HG02943 (cell line): ENCODE results near the gene PRMT2.

Experiments
- ATAC-seq: cut with Tn5 transposase; IDR thresholded peaks from one replicate; pipeline ENCODE4 v1.9.1; 2021; ENCODE audit warnings: mild to moderate bottlenecking, low read depth, moderate library complexity; ENCODE audit not compliant: unreplicated experiment

The PRMT2 gene

GRCh38 chr21:46635324-46636180 lies at the start of gene PRMT2:
TSS of gene PRMT2 (plus strand) at chr21:46635674. CDS start at chr21:46636952, 1,278 bp downstream.
- ATAC-seq: peak; percentile 81

GRCh38 chr21:46594276-46594675 lies 41.2 kb upstream of the PRMT2 start:
- no peak for ATAC-seq

- no peak for ATAC-seq
Measured at GRCh38 chr21:46596201-46596600, 39.3 kb upstream of the PRMT2 start.

- no peak for ATAC-seq
Measured at GRCh38 chr21:46597031-46597430, 38.4 kb upstream of the PRMT2 start.

GRCh38 chr21:46597896-46598343 lies 37.6 kb upstream of the PRMT2 start:
- no peak for ATAC-seq

GRCh38 chr21:46598581-46599572 lies 36.6 kb upstream of the PRMT2 start:
- no peak for ATAC-seq

- ATAC-seq: no peak
Measured at GRCh38 chr21:46600305-46600704, 35.2 kb upstream of the PRMT2 start.

GRCh38 chr21:46600978-46601377 lies 34.5 kb upstream of the PRMT2 start:
- ATAC-seq: no peak

- ATAC-seq: no peak
Measured at GRCh38 chr21:46603228-46603627, 32.2 kb upstream of the PRMT2 start.

- no peak for ATAC-seq
Measured at GRCh38 chr21:46604329-46604974, 31.0 kb upstream of the PRMT2 start.

GRCh38 chr21:46604975-46605766 lies 30.3 kb upstream of the PRMT2 start, which contains the start of gene S100B:
TSS of gene S100B (minus strand) at chr21:46605082. CDS start at chr21:46602415, 2,667 bp downstream.
- ATAC-seq: no peak

GRCh38 chr21:46605767-46606426 lies 29.6 kb upstream of the PRMT2 start:
- no peak for ATAC-seq

- ATAC-seq: no peak
Measured at GRCh38 chr21:46606427-46606813, 29.1 kb upstream of the PRMT2 start.

- no peak for ATAC-seq
Measured at GRCh38 chr21:46607636-46608035, 27.8 kb upstream of the PRMT2 start.

GRCh38 chr21:46608672-46609111 lies 26.8 kb upstream of the PRMT2 start:
- ATAC-seq: no peak

GRCh38 chr21:46610018-46610701 lies 25.3 kb upstream of the PRMT2 start:
- ATAC-seq: no peak

GRCh38 chr21:46613391-46613790 lies 22.1 kb upstream of the PRMT2 start:
- no peak for ATAC-seq

GRCh38 chr21:46616050-46616449 lies 19.4 kb upstream of the PRMT2 start:
- no peak for ATAC-seq

GRCh38 chr21:46616656-46617055 lies 18.8 kb upstream of the PRMT2 start:
- no peak for ATAC-seq
